Activated CD4-positive, alpha-beta T cell treated with anti-CD3 and anti-CD28 coated beads, Interleukin-2, amount 50 U/mL, for 24 hours (primary cell): ENCODE measurements around the gene ARHGAP23.

Source experiments
- DNase-seq, 2 donors: peaks; one replicate each; pipeline ENCODE4 v3.0.0-alpha.2; 2020; ENCODE audit warnings: low read depth in 1 of 2, low spot score in 1 of 2

The ARHGAP23 gene, protein sequence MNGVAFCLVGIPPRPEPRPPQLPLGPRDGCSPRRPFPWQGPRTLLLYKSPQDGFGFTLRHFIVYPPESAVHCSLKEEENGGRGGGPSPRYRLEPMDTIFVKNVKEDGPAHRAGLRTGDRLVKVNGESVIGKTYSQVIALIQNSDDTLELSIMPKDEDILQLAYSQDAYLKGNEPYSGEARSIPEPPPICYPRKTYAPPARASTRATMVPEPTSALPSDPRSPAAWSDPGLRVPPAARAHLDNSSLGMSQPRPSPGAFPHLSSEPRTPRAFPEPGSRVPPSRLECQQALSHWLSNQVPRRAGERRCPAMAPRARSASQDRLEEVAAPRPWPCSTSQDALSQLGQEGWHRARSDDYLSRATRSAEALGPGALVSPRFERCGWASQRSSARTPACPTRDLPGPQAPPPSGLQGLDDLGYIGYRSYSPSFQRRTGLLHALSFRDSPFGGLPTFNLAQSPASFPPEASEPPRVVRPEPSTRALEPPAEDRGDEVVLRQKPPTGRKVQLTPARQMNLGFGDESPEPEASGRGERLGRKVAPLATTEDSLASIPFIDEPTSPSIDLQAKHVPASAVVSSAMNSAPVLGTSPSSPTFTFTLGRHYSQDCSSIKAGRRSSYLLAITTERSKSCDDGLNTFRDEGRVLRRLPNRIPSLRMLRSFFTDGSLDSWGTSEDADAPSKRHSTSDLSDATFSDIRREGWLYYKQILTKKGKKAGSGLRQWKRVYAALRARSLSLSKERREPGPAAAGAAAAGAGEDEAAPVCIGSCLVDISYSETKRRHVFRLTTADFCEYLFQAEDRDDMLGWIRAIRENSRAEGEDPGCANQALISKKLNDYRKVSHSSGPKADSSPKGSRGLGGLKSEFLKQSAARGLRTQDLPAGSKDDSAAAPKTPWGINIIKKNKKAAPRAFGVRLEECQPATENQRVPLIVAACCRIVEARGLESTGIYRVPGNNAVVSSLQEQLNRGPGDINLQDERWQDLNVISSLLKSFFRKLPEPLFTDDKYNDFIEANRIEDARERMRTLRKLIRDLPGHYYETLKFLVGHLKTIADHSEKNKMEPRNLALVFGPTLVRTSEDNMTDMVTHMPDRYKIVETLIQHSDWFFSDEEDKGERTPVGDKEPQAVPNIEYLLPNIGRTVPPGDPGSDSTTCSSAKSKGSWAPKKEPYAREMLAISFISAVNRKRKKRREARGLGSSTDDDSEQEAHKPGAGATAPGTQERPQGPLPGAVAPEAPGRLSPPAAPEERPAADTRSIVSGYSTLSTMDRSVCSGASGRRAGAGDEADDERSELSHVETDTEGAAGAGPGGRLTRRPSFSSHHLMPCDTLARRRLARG (N-terminal part only)

DNA sequence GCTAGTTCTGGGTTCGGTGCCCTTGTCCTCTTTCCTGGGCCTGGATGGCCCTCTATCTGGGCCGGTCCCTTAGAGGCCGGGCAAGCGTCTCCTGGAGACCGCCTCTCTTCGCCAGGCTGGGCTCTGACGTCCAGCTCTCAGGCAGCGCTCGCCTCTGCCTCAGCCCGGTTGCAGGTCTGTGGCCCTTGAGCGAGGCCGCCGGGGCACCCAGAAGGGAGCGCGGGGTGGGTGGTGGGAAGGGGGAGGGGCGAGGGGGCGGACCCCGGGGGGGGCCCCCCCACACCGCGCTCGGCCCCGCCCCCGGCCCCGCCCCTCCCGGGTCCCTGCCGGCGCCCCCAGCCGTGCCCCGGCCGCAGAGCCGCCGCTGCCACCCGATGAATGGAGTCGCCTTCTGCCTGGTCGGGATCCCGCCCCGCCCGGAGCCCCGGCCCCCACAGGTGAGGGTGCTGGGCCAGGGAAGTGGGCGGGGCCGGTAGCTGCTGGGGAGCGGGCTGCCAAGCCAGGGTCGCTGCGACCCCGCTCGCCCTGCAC is at the start of gene ARHGAP23:
ARHGAP23 (plus strand) TSS at position 353 of the 531 bp plus-strand sequence; CDS start at position 375, 22 bp downstream.
- DNase-seq, result peak; percentile 3 to 8

DNA sequence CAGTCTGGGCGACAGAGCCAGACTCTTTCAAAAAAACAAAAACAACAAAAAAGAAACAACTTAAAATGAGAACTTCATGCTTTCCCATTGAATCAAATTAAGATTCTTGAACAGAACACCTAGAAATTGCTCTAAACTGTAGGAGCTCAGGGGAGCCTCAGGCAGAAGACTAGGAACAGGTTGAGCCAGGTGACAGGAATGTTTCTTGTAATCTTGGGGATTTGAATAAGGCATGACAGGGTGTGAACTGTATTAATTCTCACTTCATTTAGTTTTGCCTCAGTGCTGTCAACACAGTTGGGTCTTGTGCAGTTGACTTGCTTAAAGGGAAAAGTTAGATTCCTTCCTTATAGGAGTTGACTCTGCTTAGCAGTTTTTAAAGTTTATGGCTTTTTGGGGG is 48.8 kb upstream of the ARHGAP23 start:
- DNase-seq, result no peak

- DNase-seq, result no peak
Measured at GRCh38 chr17:38395090-38395489, 33.2 kb upstream of the ARHGAP23 start.

- no peak for DNase-seq
Measured at GRCh38 chr17:38397227-38397626, 31.0 kb upstream of the ARHGAP23 start.

GRCh38 chr17:38400286-38400685 is 28.0 kb upstream of the ARHGAP23 start:
- DNase-seq, result no peak

DNA sequence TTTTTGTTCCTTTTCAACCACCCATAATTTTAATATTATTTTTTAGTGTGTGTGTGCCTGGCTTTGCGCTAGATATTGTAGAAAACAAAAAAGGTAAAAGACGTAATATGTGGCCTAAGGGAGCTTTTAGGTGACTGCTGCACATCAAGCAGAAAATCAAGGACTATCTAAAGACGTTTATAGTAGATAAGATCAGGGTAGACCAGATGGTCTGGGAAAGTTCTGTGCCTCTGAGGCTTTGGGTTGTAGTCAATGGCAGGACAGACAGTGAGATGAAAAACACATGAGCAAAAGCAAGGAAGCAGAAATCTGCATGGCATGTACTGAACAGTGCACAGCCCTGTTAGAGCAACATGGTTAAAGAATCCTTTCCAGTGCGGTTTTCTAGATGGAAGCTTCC is 26.8 kb upstream of the ARHGAP23 start:
- DNase-seq, result no peak

GRCh38 chr17:38402897-38403296 is 25.4 kb upstream of the ARHGAP23 start:
- DNase-seq, result no peak

DNA sequence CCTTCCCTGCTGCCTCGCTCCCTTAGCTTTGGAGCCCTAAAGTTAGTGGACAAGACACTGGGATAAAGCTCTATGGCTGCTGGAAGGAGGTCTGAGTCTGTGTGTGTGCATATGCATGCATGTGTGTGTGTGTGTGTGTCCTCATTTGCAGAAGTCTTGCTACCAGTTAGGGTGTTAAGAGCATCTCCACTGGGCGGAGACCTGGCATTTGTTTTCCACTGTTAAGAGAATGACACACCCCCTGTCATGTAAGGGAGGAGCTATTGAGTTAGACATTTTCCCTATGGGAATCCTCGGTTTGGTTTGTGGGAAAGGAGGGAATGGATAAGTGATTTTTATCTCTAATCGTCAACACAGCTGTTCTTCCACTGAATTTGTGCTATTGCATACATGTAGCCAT is 24.8 kb upstream of the ARHGAP23 start:
- no peak for DNase-seq

DNA sequence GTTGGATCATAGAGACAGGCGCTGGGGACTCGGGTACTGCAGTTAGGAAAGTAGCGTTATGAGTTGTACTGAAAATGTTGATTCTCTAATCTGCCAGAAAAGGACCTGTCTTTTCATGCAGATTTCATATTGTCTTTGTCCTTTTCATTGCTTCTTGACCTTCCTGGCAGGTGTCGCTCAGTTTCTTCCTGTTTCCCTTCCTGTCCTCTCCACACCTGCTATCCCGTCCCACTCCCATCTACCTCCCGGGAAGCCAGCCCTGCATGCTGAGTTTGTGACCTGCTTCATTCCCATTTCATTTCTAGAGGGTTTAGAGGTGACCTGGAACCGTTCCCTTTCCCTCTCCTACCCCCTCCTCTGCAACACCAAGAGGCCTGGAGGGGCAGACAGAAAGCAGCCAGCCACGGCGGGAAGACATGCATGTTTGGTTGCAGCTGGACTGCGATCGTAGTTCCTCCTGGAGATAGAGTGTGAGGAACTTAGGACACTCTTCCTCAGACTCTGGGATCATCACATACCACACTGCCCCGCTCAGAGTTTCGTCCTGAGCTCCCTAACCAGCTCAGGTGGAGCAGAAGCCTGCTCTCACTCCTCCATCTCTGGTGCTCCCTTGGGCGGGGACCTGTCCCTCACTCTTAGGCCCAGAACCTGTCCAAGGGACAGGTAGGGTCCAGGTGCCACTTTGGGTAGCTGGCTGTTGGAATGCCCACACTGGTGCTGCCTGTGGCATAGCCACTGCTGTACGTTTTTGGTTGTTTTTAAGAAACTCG is 23.9 kb upstream of the ARHGAP23 start:
- DNase-seq, result no peak

DNA sequence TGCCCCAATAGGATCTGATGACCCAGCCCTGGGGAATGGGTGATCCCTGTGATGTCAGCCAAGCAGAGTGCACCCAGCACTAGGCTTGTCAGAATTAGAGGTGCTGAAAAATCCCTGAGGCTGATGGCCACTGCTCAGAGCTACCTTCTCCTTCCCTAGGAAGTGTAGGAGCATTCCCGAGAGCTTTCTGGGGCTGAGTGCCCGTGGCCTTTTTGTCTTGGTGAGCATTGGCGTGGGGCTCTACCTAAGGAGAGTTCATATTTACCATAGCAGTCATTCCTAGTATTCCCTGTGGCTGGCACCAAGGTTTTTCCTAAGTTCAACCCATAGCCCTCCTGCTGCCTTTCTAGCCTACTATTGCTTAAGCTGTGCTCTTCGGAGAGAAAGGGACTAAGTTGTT is 22.6 kb upstream of the ARHGAP23 start:
- DNase-seq, result no peak

DNA sequence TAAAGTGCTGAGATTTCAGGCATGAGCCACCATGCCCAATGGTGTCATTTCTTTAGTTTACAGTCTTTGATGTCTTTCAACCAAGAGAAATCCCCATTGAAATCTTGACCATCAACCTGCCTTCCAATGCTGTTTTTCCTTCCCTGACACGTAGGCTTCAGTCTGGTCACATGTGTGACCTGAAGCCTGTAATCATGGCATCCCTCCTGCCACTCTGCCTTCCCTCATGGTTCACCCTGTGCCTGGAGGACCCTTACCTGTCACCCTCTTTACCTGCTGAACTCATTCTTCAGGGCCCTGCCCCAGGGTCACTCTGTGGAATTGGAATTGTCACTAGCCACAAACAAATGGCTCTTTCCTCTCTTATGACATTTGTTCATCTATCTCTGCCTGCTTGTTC is 18.1 kb upstream of the ARHGAP23 start:
- no peak for DNase-seq

GRCh38 chr17:38415250-38416194 is 12.7 kb upstream of the ARHGAP23 start:
- DNase-seq, result no peak

DNA sequence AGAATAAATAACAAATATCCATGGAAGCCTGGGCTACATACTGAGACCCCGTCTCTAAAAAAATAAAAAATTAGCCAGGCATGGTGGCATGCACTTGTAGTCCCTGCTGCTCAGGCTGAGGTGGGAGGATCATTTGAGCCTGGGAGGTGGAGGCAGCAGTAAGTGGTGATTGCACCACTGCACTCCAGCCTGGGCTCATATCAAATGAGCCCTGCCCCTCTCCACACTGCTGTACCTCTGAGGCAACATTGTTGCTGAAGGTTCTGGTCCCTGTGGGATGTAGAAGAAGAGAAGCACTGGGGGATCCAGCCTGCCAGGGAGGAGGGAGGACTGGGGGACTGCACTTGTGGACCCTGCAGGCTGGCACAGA is 11.4 kb upstream of the ARHGAP23 start:
- DNase-seq, result no peak

GRCh38 chr17:38417210-38417951 is 10.9 kb upstream of the ARHGAP23 start:
- no peak for DNase-seq

DNA sequence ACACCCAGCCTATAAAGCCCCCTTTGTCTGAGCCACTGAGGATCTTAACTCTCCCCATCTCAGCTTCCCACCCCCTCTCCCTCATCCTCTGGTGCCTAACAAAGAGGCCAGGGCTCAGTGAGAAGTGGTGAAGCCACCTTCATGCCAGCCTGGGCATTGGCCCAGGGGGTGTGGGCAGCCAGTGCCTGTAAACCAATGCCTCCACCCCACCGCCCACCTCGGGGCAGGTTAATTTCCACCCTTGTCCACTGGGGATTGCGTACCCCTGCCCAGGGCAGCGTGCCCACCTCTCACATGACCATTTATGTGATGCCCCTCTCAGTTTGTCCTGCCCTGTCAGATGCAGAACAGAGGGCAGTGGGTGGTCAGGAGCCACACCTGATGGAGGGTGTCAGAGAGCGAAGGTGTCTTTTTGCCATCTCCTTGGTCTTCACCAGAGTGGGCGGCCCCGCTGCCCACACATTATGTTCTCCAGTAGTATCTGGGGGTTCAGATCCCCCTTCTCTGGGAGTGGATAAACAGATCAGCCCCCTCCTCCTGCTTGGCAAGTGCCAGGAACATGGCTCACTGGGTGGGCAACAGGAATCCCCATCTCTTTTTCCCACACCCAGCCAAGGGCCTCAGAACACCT is 10.1 kb upstream of the ARHGAP23 start:
- no peak for DNase-seq

- DNase-seq, result no peak
Measured at GRCh38 chr17:38418693-38419507, 9.4 kb upstream of the ARHGAP23 start.

GRCh38 chr17:38419508-38419981 is 8.7 kb upstream of the ARHGAP23 start:
- no peak for DNase-seq
